ENCODE results near the gene EMILIN2.

GRCh38 chr18:2881088-2881839, 34.5 kb downstream of the EMILIN2 start:
- TF ChIP-seq TARDBP (IDR thresholded peaks at IDR 0.05) (no peak), L3MBTL2 (conservative IDR thresholded peaks at IDR 0.05) (no peak), BHLHE40 (IDR thresholded peaks at IDR 0.05; ENCODE audit: borderline replicate concordance) (no peak), LEF1 (IDR thresholded peaks at IDR 0.05; ENCODE audit: borderline replicate concordance) (no peak), ELF4 (IDR thresholded peaks at IDR 0.05) (no peak), SP1 (IDR thresholded peaks at IDR 0.05) (no peak)
- TF ChIP-seq, protein P1, sequence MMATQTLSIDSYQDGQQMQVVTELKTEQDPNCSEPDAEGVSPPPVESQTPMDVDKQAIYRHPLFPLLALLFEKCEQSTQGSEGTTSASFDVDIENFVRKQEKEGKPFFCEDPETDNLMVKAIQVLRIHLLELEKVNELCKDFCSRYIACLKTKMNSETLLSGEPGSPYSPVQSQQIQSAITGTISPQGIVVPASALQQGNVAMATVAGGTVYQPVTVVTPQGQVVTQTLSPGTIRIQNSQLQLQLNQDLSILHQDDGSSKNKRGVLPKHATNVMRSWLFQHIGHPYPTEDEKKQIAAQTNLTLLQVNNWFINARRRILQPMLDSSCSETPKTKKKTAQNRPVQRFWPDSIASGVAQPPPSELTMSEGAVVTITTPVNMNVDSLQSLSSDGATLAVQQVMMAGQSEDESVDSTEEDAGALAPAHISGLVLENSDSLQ (IDR thresholded peaks at IDR 0.05) = no peak
